NT2/D1 (cell line): Measurements from ENCODE around the gene JCAD.
"Not testable (repeated sequence)": the region's sequence is repeated elsewhere in the genome, so short reads cannot be mapped to it uniquely, and the experiment has no call there.

Experiments
- DNase-seq: peaks from one replicate; pipeline ENCODE4 v3.0.0-alpha.2; 2011; ENCODE audit warnings: low read depth, low spot score
- H3K27me3 ChIP-seq: 2 replicates; pipeline ENCODE4 v1.6.0; 2011; ENCODE audit warnings: mild to moderate bottlenecking; ENCODE audit not compliant: insufficient read length, insufficient read depth
- H3K36me3 ChIP-seq: 2 replicates; pipeline ENCODE4 v1.6.1; 2011; ENCODE audit warnings: mild to moderate bottlenecking, low read length, mixed read lengths; ENCODE audit not compliant: insufficient read depth, insufficient read length
- H3K4me1 ChIP-seq: 2 replicates; pipeline ENCODE4 v1.5.1; 2011; ENCODE audit not compliant: insufficient read depth, insufficient read length
- H3K4me3 ChIP-seq: 2 replicates; pipeline ENCODE4 v1.5.1; 2011; ENCODE audit warnings: low read depth; ENCODE audit not compliant: insufficient read length
- H3K9ac ChIP-seq: 2 replicates; pipeline ENCODE4 v1.6.0; 2011; ENCODE audit warnings: low read depth; ENCODE audit not compliant: insufficient read length
- H3K9me3 ChIP-seq: 2 replicates; pipeline ENCODE4 v1.5.1; 2011; ENCODE audit warnings: mild to moderate bottlenecking, low read length; ENCODE audit not compliant: insufficient read depth
- SUZ12 ChIP-seq: IDR thresholded peaks from 2 replicates; pipeline ENCODE4 v1.6.1; 2011; ENCODE audit not compliant: insufficient read length, insufficient read depth; ENCODE audit errors: extremely low read depth
- YY1 ChIP-seq: IDR thresholded peaks from 2 replicates; pipeline ENCODE4 v1.6.1; 2011; ENCODE audit not compliant: insufficient read length, insufficient read depth
- ZNF274 ChIP-seq: IDR thresholded peaks from 2 replicates; pipeline ENCODE4 v1.6.1; 2011; ENCODE audit warnings: mild to moderate bottlenecking, low read depth, low read length

JCAD gene

GRCh38 chr10:29980084-29980483, 79.3 kb downstream of the JCAD start:
- Histone ChIP-seq H3K4me3 (no peak overlapping the region), H3K36me3 (no peaks in the 10 kb centered on the region), H3K9ac (no peak overlapping the region), H3K9me3 (peaks cover 14% of the 10 kb centered on the region), H3K4me1 (no peaks in the 10 kb centered on the region), H3K27me3 (no peaks in the 10 kb centered on the region)
- TF ChIP-seq YY1, result no peak
- no peak for TF ChIP-seq SUZ12
- no peak for TF ChIP-seq ZNF274
- no peak for DNase-seq

GRCh38 chr10:29979421-29979779, 80.0 kb downstream of the JCAD start:
- not testable (repeated sequence) for H3K9ac ChIP-seq, H3K27me3 ChIP-seq, H3K36me3 ChIP-seq, H3K4me1 ChIP-seq, DNase-seq, H3K4me3 ChIP-seq
- H3K9me3 ChIP-seq, result peaks cover 18% of the 10 kb centered on the region

DNA sequence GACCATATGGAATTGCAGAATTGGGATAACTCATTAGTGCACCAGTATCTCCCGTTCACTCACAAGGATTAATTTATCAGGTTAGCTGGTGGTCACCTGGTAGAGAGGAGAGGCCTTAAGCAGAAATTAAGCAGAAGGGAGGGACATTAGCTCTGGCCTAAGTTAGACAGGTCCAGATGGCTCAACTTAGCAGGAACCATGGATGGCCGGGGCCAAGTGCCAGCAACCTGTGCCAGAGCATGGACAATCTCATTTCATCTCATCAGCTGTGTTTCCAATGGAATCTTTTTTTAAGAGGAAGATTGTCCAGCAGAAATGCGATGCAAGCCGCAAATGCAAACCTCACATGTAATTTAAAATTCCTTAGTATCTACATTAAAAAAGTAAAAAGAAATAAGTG, 82.2 kb downstream of the JCAD start:
- Histone ChIP-seq H3K9ac (no peak overlapping the region), H3K4me1 (no peaks in the 10 kb centered on the region), H3K4me3 (no peak overlapping the region), H3K36me3 (no peaks in the 10 kb centered on the region), H3K9me3 (0 out of 2 replicates have a peak, but pooled peaks cover 6% of the 10 kb centered on the region), H3K27me3 (no peaks in the 10 kb centered on the region)
- no peak for TF ChIP-seq ZNF274
- TF ChIP-seq SUZ12, result no peak
- no peak for TF ChIP-seq YY1
- DNase-seq, result no peak

- Histone ChIP-seq H3K4me1 (no peaks in the 10 kb centered on the region), H3K36me3 (no peaks in the 10 kb centered on the region), H3K4me3 (no peak overlapping the region), H3K9me3 (0 out of 2 replicates have a peak, but pooled peaks cover 5% of the 10 kb centered on the region), H3K9ac (no peak overlapping the region), H3K27me3 (no peaks in the 10 kb centered on the region)
- TF ChIP-seq ZNF274, result no peak
- TF ChIP-seq YY1, result no peak
- TF ChIP-seq SUZ12, result no peak
- DNase-seq, result no peak
Measured at GRCh38 chr10:29976134-29976533, 83.3 kb downstream of the JCAD start.

DNA sequence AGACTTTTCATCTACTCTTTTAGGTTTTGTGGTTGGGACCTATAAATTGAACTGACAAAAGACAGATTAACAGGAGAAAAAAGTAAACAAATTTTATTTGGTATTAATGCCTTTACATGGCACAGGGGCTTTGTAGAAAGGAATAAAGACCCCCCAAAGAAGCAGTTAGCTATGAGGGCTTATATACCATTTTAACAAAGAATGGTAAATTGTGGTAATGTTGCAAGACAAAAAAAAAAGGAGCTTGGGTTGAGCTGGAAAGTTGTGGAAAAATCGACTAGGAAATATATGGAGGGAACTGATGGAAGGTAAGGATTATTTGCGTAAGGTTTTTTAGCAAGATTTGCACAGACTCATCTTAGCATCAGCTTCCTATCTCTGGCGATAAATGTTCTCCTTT, 84.6 kb downstream of the JCAD start:
- no peaks in the 10 kb centered on the region for H3K4me1 ChIP-seq
- DNase-seq, result no peak
- no peaks in the 10 kb centered on the region for H3K27me3 ChIP-seq
- no peak for TF ChIP-seq SUZ12
- TF ChIP-seq ZNF274, result no peak
- TF ChIP-seq YY1, result no peak
- no peaks in the 10 kb centered on the region for H3K36me3 ChIP-seq
- H3K4me3 ChIP-seq, result no peak overlapping the region
- H3K9me3 ChIP-seq, result 0 out of 2 replicates have a peak, but pooled peaks cover 5% of the 10 kb centered on the region
- no peak overlapping the region for H3K9ac ChIP-seq

- Histone ChIP-seq H3K36me3 (no peaks in the 10 kb centered on the region), H3K9ac (no peak overlapping the region), H3K27me3 (no peaks in the 10 kb centered on the region), H3K9me3 (0 out of 2 replicates have a peak, but pooled peaks cover 5% of the 10 kb centered on the region), H3K4me1 (no peaks in the 10 kb centered on the region), H3K4me3 (no peak overlapping the region)
- DNase-seq, result no peak
- TF ChIP-seq YY1 (no peak), SUZ12 (no peak)
Measured at GRCh38 chr10:29973921-29974320, 85.5 kb downstream of the JCAD start.

- TF ChIP-seq YY1 (no peak), ZNF274 (no peak), SUZ12 (no peak)
- no peaks in the 10 kb centered on the region for H3K36me3 ChIP-seq
- no peaks in the 10 kb centered on the region for H3K4me1 ChIP-seq
- no peak for DNase-seq
- 0 out of 2 replicates have a peak, but pooled peaks cover 5% of the 10 kb centered on the region for H3K9me3 ChIP-seq
- H3K4me3 ChIP-seq, result no peak overlapping the region
- no peak overlapping the region for H3K9ac ChIP-seq
- H3K27me3 ChIP-seq, result no peaks in the 10 kb centered on the region
Measured at GRCh38 chr10:29970576-29970975, 88.8 kb downstream of the JCAD start.

- Histone ChIP-seq H3K36me3 (no peaks in the 10 kb centered on the region), H3K9ac (no peak overlapping the region), H3K27me3 (no peaks in the 10 kb centered on the region), H3K4me1 (no peaks in the 10 kb centered on the region), H3K4me3 (no peak overlapping the region), H3K9me3 (0 out of 2 replicates have a peak, but pooled peaks cover 5% of the 10 kb centered on the region)
- no peak for TF ChIP-seq ZNF274
- DNase-seq, result no peak
Measured at GRCh38 chr10:29970012-29970396, 89.4 kb downstream of the JCAD start.
